ENCODE results near the gene ZNF586.

- no peak for TF ChIP-seq CTCF (IDR thresholded peaks at IDR 0.05; ENCODE audit: low read depth, low read length)
- no peak for TF ChIP-seq EZH2phosphoT487 (IDR thresholded peaks at IDR 0.05; ENCODE audit: low read depth)
Observed at GRCh38 chr19:57789288-57789687, 19.8 kb downstream of the ZNF586 start.
